GM12875 (cell line): ENCODE data around the gene NFIX.

Source experiments
- H3K4me3 ChIP-seq: one replicate; pipeline ENCODE4 v1.5.1; 2011; ENCODE audit warnings: low read depth, low read length, control low read depth
- CTCF ChIP-seq: IDR thresholded peaks from 2 replicates; pipeline ENCODE4 v1.5.1; 2011; ENCODE audit warnings: low read depth, mild to moderate bottlenecking, control low read depth, inconsistent platforms, low read length, moderate library complexity, borderline replicate concordance; ENCODE audit not compliant: insufficient read depth

NFIX gene

GRCh38 chr19:12994701-12995595 is at the start of gene NFIX:
Gene NFIX, plus strand, starts transcription at chr19:12995475. Its CDS starts 363 bp downstream, at chr19:12995838.
- H3K4me3 ChIP-seq: peak within 1 kb of the TSS; percentile 36
- TF ChIP-seq CTCF: no peak

- H3K4me3 ChIP-seq: peak within 1 kb of the TSS; percentile 49
- TF ChIP-seq CTCF: no peak
Measured at GRCh38 chr19:12945479-12946091, 49.7 kb upstream of the NFIX start, which contains the start of gene RAD23A. Gene RAD23A, plus strand, starts transcription at chr19:12945862. Its CDS starts 87 bp downstream, at chr19:12945949.

GRCh38 chr19:12946092-12946721 is 49.1 kb upstream of the NFIX start:
- H3K4me3 ChIP-seq: peak overlapping the region; percentile 49
- TF ChIP-seq CTCF: no peak

- H3K4me3 ChIP-seq: peak overlapping the region; percentile 49
- no peak for TF ChIP-seq CTCF
Measured at GRCh38 chr19:12946731-12947496, 48.4 kb upstream of the NFIX start.

GRCh38 chr19:12947702-12948611 is 47.3 kb upstream of the NFIX start:
- H3K4me3 ChIP-seq: no peak overlapping the region
- no peak for TF ChIP-seq CTCF

- no peak for TF ChIP-seq CTCF
- H3K4me3 ChIP-seq: no peak overlapping the region
Measured at GRCh38 chr19:12948612-12949362, 46.5 kb upstream of the NFIX start.
